GM18870 (cell line): ENCODE measurements around the gene SLC25A30.
A peak's percentile ranks its signal among the peaks of the same experiment; 100 is the strongest.
"Not testable (repeated sequence)": the region's sequence is repeated elsewhere in the genome, so short reads cannot be mapped to it uniquely, and the experiment has no call there.

Source experiments
- ATAC-seq: cut with Tn5 transposase; IDR thresholded peaks from one replicate; pipeline ENCODE4 v1.9.1; 2021; ENCODE audit warnings: moderate library complexity; ENCODE audit not compliant: unreplicated experiment

Gene SLC25A30

GRCh38 chr13:45368571-45368970 lies 49.6 kb downstream of the SLC25A30 start:
- ATAC-seq: no peak

- no peak for ATAC-seq
Observed at GRCh38 chr13:45368005-45368404, 50.2 kb downstream of the SLC25A30 start.

GRCh38 chr13:45367358-45367757 lies 50.8 kb downstream of the SLC25A30 start:
- peak; percentile 87 for ATAC-seq

- no peak for ATAC-seq
Observed at GRCh38 chr13:45365558-45365885, 52.7 kb downstream of the SLC25A30 start.

- no peak for ATAC-seq
Observed at GRCh38 chr13:45364876-45365557, 53.2 kb downstream of the SLC25A30 start.

GRCh38 chr13:45362939-45363338 lies 55.2 kb downstream of the SLC25A30 start:
- ATAC-seq: no peak

- ATAC-seq: no peak
Observed at GRCh38 chr13:45361596-45362206, 56.5 kb downstream of the SLC25A30 start.

- no peak for ATAC-seq
Observed at GRCh38 chr13:45356966-45357672, 61.1 kb downstream of the SLC25A30 start.

GRCh38 chr13:45353895-45354294 lies 64.3 kb downstream of the SLC25A30 start:
- ATAC-seq: no peak

GRCh38 chr13:45352031-45352430 lies 66.1 kb downstream of the SLC25A30 start:
- no peak for ATAC-seq

- ATAC-seq: no peak
Observed at GRCh38 chr13:45350152-45350551, 68.0 kb downstream of the SLC25A30 start.

- no peak for ATAC-seq
Observed at GRCh38 chr13:45349438-45349837, 68.7 kb downstream of the SLC25A30 start.

GRCh38 chr13:45344064-45344463 lies 74.1 kb downstream of the SLC25A30 start:
- not testable (repeated sequence) for ATAC-seq
